SK-N-SH (cell line): ENCODE data around the gene FEM1C. TPM values are rescaled to one million over a fixed set of nuclear protein-coding genes. Genes with fewer than 3 reads are reported as not detected.
A peak's percentile ranks its signal among the peaks of the same experiment; 100 is the strongest.

Experiments used
- CTCF ChIA-PET: fragments of 300-600, 350-600 bp; formaldehyde crosslinking; extraction: SDS; loops from one replicate; lab custom pipeline; 2021; lab: Yijun Ruan, JAX
- POLR2A ChIA-PET: fragments of 350-600 bp; sonication (Branson Sonifier 250); formaldehyde crosslinking; extraction: SDS; loops from one replicate; lab custom pipeline; 2020; ENCODE audit warnings: antibody characterized with exemption, inconsistent platforms; lab: Yijun Ruan, JAX
- DNase-seq: peaks from one replicate; pipeline ENCODE4 v3.0.0; 2012
- H2AFZ ChIP-seq: fragments of 200-600 bp; sonication (generic); 2 replicates; pipeline ENCODE4 v1.8.1; 2016; ENCODE audit warnings: antibody characterized with exemption, mild to moderate bottlenecking, low read depth
- H3F3A ChIP-seq: fragments of 200-600 bp; sonication (generic); replicated peaks from 2 replicates; pipeline ENCODE3; 2016; ENCODE audit warnings: antibody characterized with exemption, mild to moderate bottlenecking; ENCODE audit not compliant: insufficient read depth
- H3K27ac ChIP-seq, 2 experiments: fragments of 200-500 bp in 1 of 2; fragments of 200-600 bp in 1 of 2; sonication (Bioruptor generic) in 1 of 2; sonication (generic), shearing (Covaris generic) in 1 of 2; 2 replicates each; pipeline versions ENCODE4 v1.5.1 to v1.6.1; 2014 to 2016; ENCODE audit warnings: low read depth in 2 of 2, inconsistent platforms in 1 of 2, low read length in 1 of 2, mild to moderate bottlenecking in 1 of 2, mixed read lengths in 1 of 2
- H3K27me3 ChIP-seq: fragments of 200-600 bp; sonication (generic), shearing (Covaris generic); 2 replicates; pipeline ENCODE4 v1.6.1; 2016; ENCODE audit warnings: mixed run types; ENCODE audit not compliant: insufficient read depth
- H3K36me3 ChIP-seq, 2 experiments: fragments of 200-500 bp in 1 of 2; fragments of 200-600 bp in 1 of 2; sonication (Bioruptor generic) in 1 of 2; sonication (generic) in 1 of 2; replicated peaks in 1 of 2; 2 replicates each; pipeline versions ENCODE3 to v1.5.1; 2014 to 2016; ENCODE audit warnings: low read length in 1 of 2, mild to moderate bottlenecking in 1 of 2; ENCODE audit not compliant: insufficient read depth in 2 of 2, control insufficient read depth in 1 of 2
- H3K4me1 ChIP-seq, 2 experiments: fragments of 200-500 bp in 1 of 2; fragments of 200-600 bp in 1 of 2; sonication (Bioruptor generic) in 1 of 2; sonication (generic), shearing (Covaris generic) in 1 of 2; 2 replicates each; pipeline versions ENCODE4 v1.5.1 to v1.6.1; 2014 to 2016; ENCODE audit warnings: low read depth in 1 of 2, low read length in 1 of 2, mixed run types in 1 of 2; ENCODE audit not compliant: insufficient read depth in 2 of 2, control insufficient read depth in 1 of 2
- H3K4me2 ChIP-seq: fragments of 200-600 bp; sonication (generic), shearing (Covaris generic); 2 replicates; pipeline ENCODE4 v1.6.1; 2017; ENCODE audit warnings: mixed run types
- H3K4me3 ChIP-seq, 2 experiments: fragments of 200-500 bp in 1 of 2; fragments of 200-600 bp in 1 of 2; sonication (Bioruptor generic) in 1 of 2; sonication (generic), shearing (Covaris generic) in 1 of 2; 2 replicates each; pipeline versions ENCODE4 v1.5.1 to v1.8.1; 2014 to 2016; ENCODE audit warnings: low read depth in 2 of 2, inconsistent platforms in 1 of 2, low read length in 1 of 2, mild to moderate bottlenecking in 1 of 2, mixed read lengths in 1 of 2, moderate library complexity in 1 of 2
- H3K79me2 ChIP-seq: fragments of 200-600 bp; sonication (generic); 2 replicates; pipeline ENCODE4 v1.8.1; 2017; ENCODE audit warnings: mild to moderate bottlenecking; ENCODE audit not compliant: insufficient read depth
- H3K9ac ChIP-seq: fragments of 200-600 bp; sonication (generic); 2 replicates; pipeline ENCODE4 v1.6.1; 2017; ENCODE audit warnings: mixed run types
- H3K9me2 ChIP-seq: fragments of 200-600 bp; sonication (generic); 2 replicates; pipeline ENCODE4 v1.6.1; 2017; ENCODE audit warnings: mixed run types
- H3K9me3 ChIP-seq: fragments of 200-600 bp; sonication (generic); 2 replicates; pipeline ENCODE4 v1.6.1; 2017; ENCODE audit warnings: mixed run types, mild to moderate bottlenecking, moderate library complexity
- H4K20me1 ChIP-seq: fragments of 200-600 bp; sonication (generic); 2 replicates; pipeline ENCODE4 v1.6.1; 2017; ENCODE audit warnings: mild to moderate bottlenecking, mixed run types; ENCODE audit not compliant: insufficient read depth
- EP300 ChIP-seq, 2 experiments: IDR thresholded peaks; 2 replicates each; pipeline versions ENCODE4 v1.4.0 to v1.6.1; 2012; ENCODE audit warnings: borderline replicate concordance in 1 of 2, low read depth in 1 of 2, low read length in 1 of 2
- EZH2phosphoT487 ChIP-seq: fragments of 200-600 bp; sonication (generic); IDR thresholded peaks from 2 replicates; pipeline ENCODE4 v1.6.1; 2017; ENCODE audit warnings: low read depth, mixed run types, mild to moderate bottlenecking, antibody characterized with exemption, moderate library complexity, borderline replicate concordance
- FOSL2 ChIP-seq: IDR thresholded peaks from 2 replicates; pipeline ENCODE4 v1.4.0; 2012; ENCODE audit warnings: low read depth, mild to moderate bottlenecking, moderate library complexity, borderline replicate concordance
- JUND ChIP-seq: IDR thresholded peaks from 2 replicates; pipeline ENCODE4 v1.4.0; 2012
- MEF2A ChIP-seq: IDR thresholded peaks from 2 replicates; pipeline ENCODE4 v1.4.0; 2012; ENCODE audit warnings: low read depth, borderline replicate concordance
- MXI1 ChIP-seq: IDR thresholded peaks from 2 replicates; pipeline ENCODE4 v1.6.1; 2012; ENCODE audit warnings: mild to moderate bottlenecking, low read depth, low read length, improper control_type of control experiment
- NRF1 ChIP-seq: IDR thresholded peaks from 2 replicates; pipeline ENCODE4 v1.6.1; 2012; ENCODE audit warnings: low read depth, mild to moderate bottlenecking, low read length
- RAD21 ChIP-seq: IDR thresholded peaks from 2 replicates; pipeline ENCODE4 v1.6.1; 2012; ENCODE audit warnings: mild to moderate bottlenecking, low read length
- RFX5 ChIP-seq: IDR thresholded peaks from 2 replicates; pipeline ENCODE4 v1.6.1; 2012; ENCODE audit warnings: mild to moderate bottlenecking, improper control_type of control experiment, low read length
- TCF12 ChIP-seq: IDR thresholded peaks from 2 replicates; pipeline ENCODE4 v1.4.0; 2012
- YY1 ChIP-seq: IDR thresholded peaks from 2 replicates; pipeline ENCODE4 v1.4.0; 2012; ENCODE audit warnings: low read depth, mild to moderate bottlenecking
- WGBS: methylation state at CpG from one replicate; pipeline ENCODE4 v1.1.6; 2017; ENCODE audit warnings: low lambda C conversion rate; 5-methylcytosine and 5-hydroxymethylcytosine counted together
- polyA plus RNA-seq, 3 experiments: library from polyadenylated mRNA; depleted of rRNA; stranded (reverse); fragments of >200 nt; gene quantifications; 2 replicates each; pipeline ENCODE4 v1.2.3, GENCODE V29; 2012
- TF ChIP-seq, protein P1 (sequence below): IDR thresholded peaks from 2 replicates; pipeline ENCODE4 v1.4.0; 2012; ENCODE audit warnings: low read depth
- TF ChIP-seq, protein P2 (sequence below): fragments of 150-350 bp; IDR thresholded peaks from 2 replicates; pipeline ENCODE4 v1.6.1; 2017; ENCODE audit warnings: antibody characterized with exemption, low read length, low read depth, borderline replicate concordance
- TF ChIP-seq, protein P3 (sequence below): IDR thresholded peaks from 2 replicates; pipeline ENCODE4; 2012

FEM1C gene
- polyA plus RNA-seq, 1 of the 3 experiments (the other 2 are of a cell fraction): 2.8 TPM

DNA sequence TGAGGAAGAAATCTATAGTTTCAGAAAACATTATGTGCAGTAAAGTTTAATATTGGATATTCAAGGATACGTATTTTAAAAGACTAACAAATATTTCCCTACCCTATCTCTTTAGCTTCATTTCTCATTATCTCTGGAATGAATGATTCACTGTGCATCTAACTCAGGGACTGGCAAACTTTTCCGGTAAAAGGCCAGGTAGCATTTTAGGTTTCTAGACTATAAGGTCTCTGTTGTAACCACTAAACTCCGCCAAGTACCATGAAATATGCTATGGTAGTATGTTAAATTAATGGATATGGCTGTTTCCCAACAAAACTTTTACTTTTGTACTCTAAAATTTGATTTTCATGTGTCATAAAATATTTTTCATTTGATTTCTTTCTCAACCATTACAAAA, 13.2 kb downstream of the FEM1C start (continued):
- TF ChIP-seq EZH2phosphoT487: no peak

DNA sequence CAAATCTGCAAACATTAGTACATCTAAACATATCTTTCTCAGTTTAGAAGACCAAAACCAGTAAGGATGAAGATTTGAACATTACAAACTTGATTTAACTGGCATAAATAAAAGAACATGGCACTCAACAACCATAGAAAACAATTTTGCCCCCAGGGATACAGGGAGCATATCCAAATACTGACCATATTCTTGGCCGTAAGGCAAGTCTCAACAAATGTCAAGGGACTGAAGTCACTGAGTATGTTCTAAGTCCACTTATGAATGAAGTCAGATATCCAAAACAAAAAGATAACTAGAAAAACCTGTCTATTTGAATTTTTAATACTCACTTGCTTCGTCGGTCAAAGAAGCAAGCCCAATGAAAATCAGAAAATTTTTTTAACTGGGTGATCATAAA, 14.1 kb downstream of the FEM1C start:
- Histone ChIP-seq H3K36me3 (peaks cover 36 to 78% of the 10 kb centered on the region in 2 experiments), H4K20me1 (peaks cover 79% of the 10 kb centered on the region), H3K4me1 (peaks cover 5 to 37% of the 10 kb centered on the region in 2 experiments; a peak in 3 of 4 replicates), H3K4me3 (no peak overlapping the region), H3K9ac (no peak overlapping the region), H3K79me2 (peaks cover 100% of the 10 kb centered on the region), H2AFZ (no peak overlapping the region), H3K27ac (no peak overlapping the region), H3F3A (peaks cover 25% of the 10 kb centered on the region), H3K4me2 (no peak overlapping the region), H3K9me2 (no peaks in the 10 kb centered on the region), H3K27me3 (no peaks in the 10 kb centered on the region), H3K9me3 (no peaks in the 10 kb centered on the region)
- ChIA-PET POLR2A (no interaction called here), CTCF (no interaction called here)
- 91% methylated on average over 3 of the region's 3 CpGs for WGBS
- DNase-seq: no peak
- TF ChIP-seq JUND: no peak

DNA sequence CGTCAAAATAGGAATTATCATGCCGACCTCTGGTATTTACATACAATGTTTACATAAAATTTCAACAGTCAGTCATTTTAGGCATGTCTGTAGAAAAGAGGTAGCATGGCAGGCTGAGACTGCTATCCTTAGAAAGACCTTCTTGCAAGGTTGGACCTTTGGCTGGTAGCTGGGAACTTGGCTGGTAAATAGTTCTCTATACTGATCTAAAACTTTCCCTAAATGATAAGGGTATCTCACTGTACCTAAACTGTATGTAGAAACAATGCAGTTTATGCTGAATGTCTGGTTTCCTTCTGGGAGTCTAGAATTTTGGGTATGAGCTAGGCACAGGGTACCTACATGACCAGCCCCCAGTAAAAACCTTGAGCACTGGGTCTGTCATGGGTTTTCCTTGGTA, 18.0 kb downstream of the FEM1C start:
- no peaks in the 10 kb centered on the region for H3K9me3 ChIP-seq
- H3K4me1 ChIP-seq: peaks cover 3 to 25% of the 10 kb centered on the region in 2 experiments; a peak in 3 of 4 replicates
- ChIA-PET CTCF (interaction anchor here (1.4 kb wide), 1 partner anchor 12 kb away, joined by 5 read pairs; no protein-coding TSS in a partner anchor), POLR2A (no interaction called here)
- H3K4me3 ChIP-seq: no peak overlapping the region
- no peak overlapping the region for H2AFZ ChIP-seq
- H3K27me3 ChIP-seq: no peaks in the 10 kb centered on the region
- peaks cover 95% of the 10 kb centered on the region for H3K79me2 ChIP-seq
- H3K36me3 ChIP-seq: peaks cover 51 to 75% of the 10 kb centered on the region in 2 experiments
- peaks cover 9% of the 10 kb centered on the region for H3F3A ChIP-seq
- no peaks in the 10 kb centered on the region for H3K9me2 ChIP-seq
- no peak overlapping the region for H3K9ac ChIP-seq
- 95% methylated on average over 2 of the region's 2 CpGs for WGBS
- no peak overlapping the region for H3K27ac ChIP-seq
- no peak for TF ChIP-seq MXI1
- TF ChIP-seq NRF1: no peak
- H3K4me2 ChIP-seq: no peak overlapping the region
- H4K20me1 ChIP-seq: peaks cover 57% of the 10 kb centered on the region
- DNase-seq: no peak

DNA sequence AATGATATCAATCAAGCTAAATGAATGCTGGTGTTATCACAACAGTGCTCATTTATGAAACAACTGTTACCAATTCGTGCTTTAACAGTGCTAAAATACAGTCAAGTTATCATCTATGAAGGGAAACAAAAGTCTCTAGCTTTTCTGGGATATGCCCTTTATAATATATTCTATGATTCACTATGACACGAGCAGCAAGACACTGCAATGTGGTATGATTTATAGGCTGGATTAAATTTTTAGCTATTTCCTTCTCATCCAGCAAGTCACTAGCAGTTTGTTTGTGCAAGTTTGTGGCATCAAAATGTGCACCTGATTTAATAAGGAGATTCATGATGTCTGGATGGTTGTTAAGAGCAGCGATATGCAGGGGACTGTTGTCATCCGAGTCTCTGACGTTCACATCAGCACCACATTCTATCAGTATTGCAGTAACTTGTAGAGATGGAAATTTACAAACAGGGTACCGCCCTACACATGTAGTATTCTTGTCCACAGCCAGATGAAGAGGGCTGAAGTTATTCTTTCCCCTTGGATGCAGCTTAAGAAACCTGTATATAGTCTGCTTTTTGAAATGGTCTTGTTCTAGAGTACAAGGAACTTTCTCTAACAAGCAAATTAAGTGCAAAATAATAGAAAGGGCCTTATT, 20.3 kb downstream of the FEM1C start:
- H3K79me2 ChIP-seq: peaks cover 95% of the 10 kb centered on the region
- WGBS: 65% methylated on average over 6 of the region's 6 CpGs
- H3K4me1 ChIP-seq: peaks cover 2 to 19% of the 10 kb centered on the region in 2 experiments; a peak in 3 of 4 replicates
- no peak overlapping the region for H3K4me3 ChIP-seq
- H3F3A ChIP-seq: peaks cover 14% of the 10 kb centered on the region
- H2AFZ ChIP-seq: no peak overlapping the region
- H4K20me1 ChIP-seq: peaks cover 47% of the 10 kb centered on the region
- no peak overlapping the region for H3K4me2 ChIP-seq
- H3K27me3 ChIP-seq: no peaks in the 10 kb centered on the region
- CTCF ChIA-PET: interaction anchor here (0.9 kb wide), 1 partner anchor 9 kb away, joined by 3 read pairs; no protein-coding TSS in a partner anchor
- TF ChIP-seq YY1 (no peak), FOSL2 (peak; percentile 12; the same call in 1 of the 2 replicates), TCF12 (no peak), EZH2phosphoT487 (no peak), RAD21 (no peak), MEF2A (no peak), RFX5 (no peak), EP300 (IDR thresholded peaks at IDR 0.05; ENCODE audit: borderline replicate concordance in 1 of 2, low read depth in 1 of 2, low read length in 1 of 2) (no peak)
- TF ChIP-seq, protein P1, sequence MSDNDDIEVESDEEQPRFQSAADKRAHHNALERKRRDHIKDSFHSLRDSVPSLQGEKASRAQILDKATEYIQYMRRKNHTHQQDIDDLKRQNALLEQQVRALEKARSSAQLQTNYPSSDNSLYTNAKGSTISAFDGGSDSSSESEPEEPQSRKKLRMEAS: no peak
- TF ChIP-seq, protein P2, sequence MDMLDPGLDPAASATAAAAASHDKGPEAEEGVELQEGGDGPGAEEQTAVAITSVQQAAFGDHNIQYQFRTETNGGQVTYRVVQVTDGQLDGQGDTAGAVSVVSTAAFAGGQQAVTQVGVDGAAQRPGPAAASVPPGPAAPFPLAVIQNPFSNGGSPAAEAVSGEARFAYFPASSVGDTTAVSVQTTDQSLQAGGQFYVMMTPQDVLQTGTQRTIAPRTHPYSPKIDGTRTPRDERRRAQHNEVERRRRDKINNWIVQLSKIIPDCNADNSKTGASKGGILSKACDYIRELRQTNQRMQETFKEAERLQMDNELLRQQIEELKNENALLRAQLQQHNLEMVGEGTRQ: no peak
- TF ChIP-seq, protein P3, sequence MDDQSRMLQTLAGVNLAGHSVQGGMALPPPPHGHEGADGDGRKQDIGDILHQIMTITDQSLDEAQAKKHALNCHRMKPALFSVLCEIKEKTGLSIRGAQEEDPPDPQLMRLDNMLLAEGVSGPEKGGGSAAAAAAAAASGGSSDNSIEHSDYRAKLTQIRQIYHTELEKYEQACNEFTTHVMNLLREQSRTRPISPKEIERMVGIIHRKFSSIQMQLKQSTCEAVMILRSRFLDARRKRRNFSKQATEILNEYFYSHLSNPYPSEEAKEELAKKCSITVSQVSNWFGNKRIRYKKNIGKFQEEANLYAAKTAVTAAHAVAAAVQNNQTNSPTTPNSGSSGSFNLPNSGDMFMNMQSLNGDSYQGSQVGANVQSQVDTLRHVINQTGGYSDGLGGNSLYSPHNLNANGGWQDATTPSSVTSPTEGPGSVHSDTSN: peak; percentile 41; the same call in 1 of the 2 replicates
- TF ChIP-seq, all 33 proteins: peak for 2
- Histone ChIP-seq H3K27ac (0 out of 4 replicates have a peak overlapping the region, but pooled peaks of 1 of the 2 experiments have one; percentile 7), H3K9ac (no peak overlapping the region), H3K9me2 (no peaks in the 10 kb centered on the region), H3K9me3 (no peaks in the 10 kb centered on the region), H3K36me3 (peaks cover 47 to 82% of the 10 kb centered on the region in 2 experiments)
- POLR2A ChIA-PET: no interaction called here
- DNase-seq: no peak
